Measurements from ENCODE around the gene PSAP. TPM values are rescaled to one million over a fixed set of nuclear protein-coding genes. Genes with fewer than 3 reads are reported as not detected.

PSAP gene
- total RNA-seq, 1 experiment from 2014 or later, result 429 TPM

GRCh38 chr10:71820966-71821365 lies 30.1 kb downstream of the PSAP start:
- peaks cover 96% of the 10 kb centered on the region for H3K36me3 ChIP-seq (ENCODE audit: insufficient read depth, low read length, poor library complexity, severe bottlenecking)
- H3K27me3 ChIP-seq (replicated peaks; ENCODE audit: insufficient read depth, low read depth, low read length, poor library complexity), result no peaks in the 10 kb centered on the region
- H3K9me3 ChIP-seq (ENCODE audit: low read depth, low read length, poor library complexity, severe bottlenecking), result no peaks in the 10 kb centered on the region
- BruUV-seq (replicated peaks), result no TSS peak
- DNase-seq (ENCODE audit: low spot score), result no peak
- no peaks in the 10 kb centered on the region for H3K4me1 ChIP-seq (ENCODE audit: insufficient read depth, low read length, poor library complexity, severe bottlenecking)
- H3K4me3 ChIP-seq (ENCODE audit: low read depth, low read length, poor library complexity, severe bottlenecking), result no peak overlapping the region
- CTCF ChIA-PET, result no interaction called here
- intact Hi-C loops (cut with micrococcal nuclease; ENCODE audit: unreplicated experiment), result no loop called here
- H3K27ac ChIP-seq (ENCODE audit: low read depth, low read length, poor library complexity, severe bottlenecking), result no peak overlapping the region
- POLR2A ChIA-PET (ENCODE audit: low non-redundant PET), result no interaction called here
- TF ChIP-seq EZH2 (IDR thresholded peaks at IDR 0.05; ENCODE audit: borderline replicate concordance, low read depth, low read length, poor library complexity, severe bottlenecking) (no peak), CTCF (conservative IDR thresholded peaks at IDR 0.05; ENCODE audit: low read depth, low read length) (no peak)

GRCh38 chr10:71819985-71820384 lies 31.1 kb downstream of the PSAP start:
- H3K4me1 ChIP-seq (ENCODE audit: insufficient read depth, low read length, poor library complexity, severe bottlenecking), result no peaks in the 10 kb centered on the region
- no peak for DNase-seq (ENCODE audit: low spot score)
- TF ChIP-seq CTCF (conservative IDR thresholded peaks at IDR 0.05; ENCODE audit: low read depth, low read length), result no peak
- no peak for TF ChIP-seq EZH2 (IDR thresholded peaks at IDR 0.05; ENCODE audit: borderline replicate concordance, low read depth, low read length, poor library complexity, severe bottlenecking)
- peaks cover 96% of the 10 kb centered on the region for H3K36me3 ChIP-seq (ENCODE audit: insufficient read depth, low read length, poor library complexity, severe bottlenecking)
- no peak overlapping the region for H3K27ac ChIP-seq (ENCODE audit: low read depth, low read length, poor library complexity, severe bottlenecking)
- BruUV-seq (replicated peaks), result no TSS peak
- CTCF ChIA-PET, result no interaction called here
- intact Hi-C loops (cut with micrococcal nuclease; ENCODE audit: unreplicated experiment), result no loop called here
- no peak overlapping the region for H3K4me3 ChIP-seq (ENCODE audit: low read depth, low read length, poor library complexity, severe bottlenecking)
- POLR2A ChIA-PET (ENCODE audit: low non-redundant PET), result no interaction called here
- no peaks in the 10 kb centered on the region for H3K9me3 ChIP-seq (ENCODE audit: low read depth, low read length, poor library complexity, severe bottlenecking)
- no peaks in the 10 kb centered on the region for H3K27me3 ChIP-seq (replicated peaks; ENCODE audit: insufficient read depth, low read depth, low read length, poor library complexity)

- intact Hi-C loops (cut with micrococcal nuclease; ENCODE audit: unreplicated experiment), result no loop called here
- H3K27me3 ChIP-seq (replicated peaks; ENCODE audit: insufficient read depth, low read depth, low read length, poor library complexity), result no peaks in the 10 kb centered on the region
- peaks cover 94% of the 10 kb centered on the region for H3K36me3 ChIP-seq (ENCODE audit: insufficient read depth, low read length, poor library complexity, severe bottlenecking)
- H3K4me1 ChIP-seq (ENCODE audit: insufficient read depth, low read length, poor library complexity, severe bottlenecking), result no peaks in the 10 kb centered on the region
- H3K27ac ChIP-seq (ENCODE audit: low read depth, low read length, poor library complexity, severe bottlenecking), result no peak overlapping the region
- no peak overlapping the region for H3K4me3 ChIP-seq (ENCODE audit: low read depth, low read length, poor library complexity, severe bottlenecking)
- ChIA-PET CTCF (interaction anchor here (1.2 kb wide), 1 partner anchor 77 kb away, joined by 3 read pairs; no protein-coding TSS in a partner anchor), POLR2A (ENCODE audit: low non-redundant PET) (no interaction called here)
- no peaks in the 10 kb centered on the region for H3K9me3 ChIP-seq (ENCODE audit: low read depth, low read length, poor library complexity, severe bottlenecking)
- TF ChIP-seq EZH2 (IDR thresholded peaks at IDR 0.05; ENCODE audit: borderline replicate concordance, low read depth, low read length, poor library complexity, severe bottlenecking) (no peak), CTCF (conservative IDR thresholded peaks at IDR 0.05; ENCODE audit: low read depth, low read length) (no peak)
- no peak for DNase-seq (ENCODE audit: low spot score)
- BruUV-seq (replicated peaks), result no TSS peak
These were observed 31.6 kb downstream of the PSAP start for GRCh38 chr10:71819441-71819861.
